ENCODE data around the gene HOXD10.

HOXD10 gene

GRCh38 chr2:176130147-176130956 is 13.8 kb downstream of the HOXD10 start:
- no peak overlapping the region for H2AK5ac ChIP-seq (ENCODE audit: low read length, severe bottlenecking)
- no peak overlapping the region for H3K27ac ChIP-seq (ENCODE audit: low read length, poor library complexity, severe bottlenecking)
- peaks cover 2% of the 10 kb centered on the region for H3K79me1 ChIP-seq (replicated peaks; ENCODE audit: low read length, poor library complexity, severe bottlenecking)
- H2AFZ ChIP-seq (ENCODE audit: low read depth, low read length) = no peak overlapping the region
- peak overlapping the region; percentile 7 for H2BK15ac ChIP-seq (ENCODE audit: low read depth, poor library complexity, severe bottlenecking)
- H3K4me2 ChIP-seq (ENCODE audit: low read length, poor library complexity, severe bottlenecking) = peak overlapping the region; percentile 91
- no peak overlapping the region for H2BK120ac ChIP-seq (ENCODE audit: low read depth, low read length)
- H3K18ac ChIP-seq (ENCODE audit: low read depth in 1 of 2, low read length in 2 of 2) = no peak overlapping the region
- H3K23ac ChIP-seq (ENCODE audit: low read length in 2 of 2) = no peak overlapping the region
- H3K4me3 ChIP-seq (ENCODE audit: insufficient read depth in 1 of 2, low read depth in 1 of 2, low read length in 2 of 2) = peak overlapping the region; percentile 67 to 82
- peak overlapping the region; percentile 96 for H3K9ac ChIP-seq (ENCODE audit: low read length)
- H3K4ac ChIP-seq (ENCODE audit: low read depth in 1 of 2, low read length in 2 of 2) = no peak overlapping the region
- DNase-seq = peak; percentile 34
- H2BK5ac ChIP-seq (ENCODE audit: low read depth, low read length, poor library complexity, severe bottlenecking) = peak overlapping the region; percentile 19
- peaks cover 0 to 71% of the 10 kb centered on the region in 2 experiments for H3K27me3 ChIP-seq (ENCODE audit: control insufficient read depth in 1 of 2, insufficient read depth in 1 of 2, low read length in 2 of 2)
- H2BK12ac ChIP-seq (ENCODE audit: low read length in 2 of 2) = no peak overlapping the region
- no peak overlapping the region for H4K8ac ChIP-seq (ENCODE audit: low read length)
- under 1% methylated on average over 91 of the region's 100 CpGs for WGBS
- peaks cover 20% of the 10 kb centered on the region for H3K4me1 ChIP-seq (ENCODE audit: control insufficient read depth, insufficient read depth, low read depth, low read length)
- H4K91ac ChIP-seq (ENCODE audit: low read length) = no peak overlapping the region
- H3K36me3 ChIP-seq (ENCODE audit: control insufficient read depth in 1 of 2, insufficient read depth in 2 of 2, low read depth in 1 of 2, low read length in 2 of 2) = no peaks in the 10 kb centered on the region
- no peaks in the 10 kb centered on the region for H3K9me3 ChIP-seq (ENCODE audit: control insufficient read depth, low read length)
- no peak overlapping the region for H3K14ac ChIP-seq (ENCODE audit: low read length in 2 of 2)

DNA sequence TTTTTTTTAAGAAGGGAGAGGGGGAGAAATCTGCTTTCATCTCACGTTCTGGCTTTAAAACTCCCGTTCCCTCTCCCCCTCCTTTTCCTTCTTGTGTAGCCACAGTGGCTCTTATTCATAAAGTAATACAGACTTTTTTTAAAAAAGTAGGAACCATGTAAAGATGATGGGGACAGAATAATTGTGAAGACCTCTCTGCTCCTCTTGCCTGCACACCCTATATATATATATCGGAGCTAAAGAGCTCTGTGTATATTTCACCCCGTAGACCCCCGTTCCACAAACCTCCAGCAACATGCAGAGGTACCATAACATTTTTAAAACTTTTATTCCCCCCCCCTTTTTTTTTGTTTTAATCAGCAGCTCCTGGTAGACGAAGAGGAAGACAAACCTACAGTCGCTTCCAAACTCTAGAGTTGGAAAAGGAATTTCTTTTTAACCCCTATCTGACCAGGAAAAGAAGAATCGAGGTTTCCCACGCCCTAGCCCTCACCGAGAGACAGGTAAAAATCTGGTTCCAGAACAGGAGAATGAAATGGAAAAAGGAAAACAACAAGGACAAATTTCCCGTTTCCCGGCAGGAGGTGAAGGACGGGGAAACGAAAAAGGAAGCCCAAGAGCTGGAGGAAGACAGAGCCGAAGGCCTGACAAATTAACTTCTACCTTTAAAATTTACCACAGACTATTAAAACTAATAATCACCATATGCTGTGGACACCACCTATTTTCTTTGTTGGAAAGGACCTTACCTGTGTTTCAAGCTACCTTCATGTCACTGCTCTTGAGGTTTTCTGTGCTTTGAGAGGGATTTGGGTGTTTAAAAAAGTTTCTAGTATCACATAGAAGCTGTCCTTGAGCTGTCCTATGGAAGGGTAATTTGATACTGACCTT is 14.6 kb downstream of the HOXD10 start:
- Histone ChIP-seq H3K4me2 (ENCODE audit: low read length, poor library complexity, severe bottlenecking) (peak overlapping the region; percentile 91), H3K23ac (ENCODE audit: low read length in 2 of 2) (no peak overlapping the region), H2AFZ (ENCODE audit: low read depth, low read length) (no peak overlapping the region), H2BK5ac (ENCODE audit: low read depth, low read length, poor library complexity, severe bottlenecking) (no peak overlapping the region), H4K91ac (ENCODE audit: low read length) (no peak overlapping the region), H3K4me3 (ENCODE audit: insufficient read depth in 1 of 2, low read depth in 1 of 2, low read length in 2 of 2) (peak overlapping the region in 1 of 2 experiments; percentile 82), H3K36me3 (ENCODE audit: control insufficient read depth in 1 of 2, insufficient read depth in 2 of 2, low read depth in 1 of 2, low read length in 2 of 2) (no peaks in the 10 kb centered on the region), H3K14ac (ENCODE audit: low read length in 2 of 2) (no peak overlapping the region), H2BK15ac (ENCODE audit: low read depth, poor library complexity, severe bottlenecking) (no peak overlapping the region), H3K4me1 (ENCODE audit: control insufficient read depth, insufficient read depth, low read depth, low read length) (peaks cover 22% of the 10 kb centered on the region), H3K9me3 (ENCODE audit: control insufficient read depth, low read length) (no peaks in the 10 kb centered on the region), H2BK120ac (ENCODE audit: low read depth, low read length) (no peak overlapping the region), H2AK5ac (ENCODE audit: low read length, severe bottlenecking) (no peak overlapping the region), H3K9ac (ENCODE audit: low read length) (peak overlapping the region; percentile 96), H3K79me1 (replicated peaks; ENCODE audit: low read length, poor library complexity, severe bottlenecking) (peaks cover 2% of the 10 kb centered on the region), H4K8ac (ENCODE audit: low read length) (no peak overlapping the region), H3K18ac (ENCODE audit: low read depth in 1 of 2, low read length in 2 of 2) (no peak overlapping the region), H3K27me3 (ENCODE audit: control insufficient read depth in 1 of 2, insufficient read depth in 1 of 2, low read length in 2 of 2) (peaks cover 0 to 71% of the 10 kb centered on the region in 2 experiments), H2BK12ac (ENCODE audit: low read length in 2 of 2) (no peak overlapping the region), H3K4ac (ENCODE audit: low read depth in 1 of 2, low read length in 2 of 2) (no peak overlapping the region), H3K27ac (ENCODE audit: low read length, poor library complexity, severe bottlenecking) (no peak overlapping the region)
- DNase-seq = no peak
- WGBS = 25% methylated on average over 13 of the region's 15 CpGs

GRCh38 chr2:176131848-176132158 is 15.2 kb downstream of the HOXD10 start:
- Histone ChIP-seq H4K91ac (ENCODE audit: low read length) (no peak overlapping the region), H4K8ac (ENCODE audit: low read length) (no peak overlapping the region), H3K4me1 (ENCODE audit: control insufficient read depth, insufficient read depth, low read depth, low read length) (peaks cover 22% of the 10 kb centered on the region), H3K79me1 (replicated peaks; ENCODE audit: low read length, poor library complexity, severe bottlenecking) (peaks cover 2% of the 10 kb centered on the region), H2AK5ac (ENCODE audit: low read length, severe bottlenecking) (no peak overlapping the region), H2BK12ac (ENCODE audit: low read length in 2 of 2) (no peak overlapping the region), H3K36me3 (ENCODE audit: control insufficient read depth in 1 of 2, insufficient read depth in 2 of 2, low read depth in 1 of 2, low read length in 2 of 2) (no peaks in the 10 kb centered on the region), H3K4me3 (ENCODE audit: insufficient read depth in 1 of 2, low read depth in 1 of 2, low read length in 2 of 2) (peak overlapping the region in 1 of 2 experiments; percentile 82), H2BK5ac (ENCODE audit: low read depth, low read length, poor library complexity, severe bottlenecking) (no peak overlapping the region), H3K27ac (ENCODE audit: low read length, poor library complexity, severe bottlenecking) (no peak overlapping the region), H2AFZ (ENCODE audit: low read depth, low read length) (no peak overlapping the region), H2BK120ac (ENCODE audit: low read depth, low read length) (no peak overlapping the region), H3K18ac (ENCODE audit: low read depth in 1 of 2, low read length in 2 of 2) (no peak overlapping the region), H2BK15ac (ENCODE audit: low read depth, poor library complexity, severe bottlenecking) (no peak overlapping the region), H3K14ac (ENCODE audit: low read length in 2 of 2) (no peak overlapping the region), H3K9me3 (ENCODE audit: control insufficient read depth, low read length) (no peaks in the 10 kb centered on the region), H3K4me2 (ENCODE audit: low read length, poor library complexity, severe bottlenecking) (no peak overlapping the region), H3K23ac (ENCODE audit: low read length in 2 of 2) (no peak overlapping the region), H3K27me3 (ENCODE audit: control insufficient read depth in 1 of 2, insufficient read depth in 1 of 2, low read length in 2 of 2) (peaks cover 0 to 68% of the 10 kb centered on the region in 2 experiments), H3K4ac (ENCODE audit: low read depth in 1 of 2, low read length in 2 of 2) (no peak overlapping the region), H3K9ac (ENCODE audit: low read length) (peak overlapping the region; percentile 96)
- DNase-seq = no peak
- 63% methylated on average over 3 of the region's 4 CpGs for WGBS

Measured in mesenchymal stem cell (in vitro differentiated cells and primary cell).